ENCODE data around the gene DKKL1. TPM values are rescaled to one million over a fixed set of nuclear protein-coding genes. Genes with fewer than 3 reads are reported as not detected.
"Not testable (repeated sequence)": the region's sequence is repeated elsewhere in the genome, so short reads cannot be mapped to it uniquely, and the experiment has no call there.

Gene DKKL1
- polyA plus RNA-seq, 1 donor from 2014 or later: 2.8 TPM

DNA sequence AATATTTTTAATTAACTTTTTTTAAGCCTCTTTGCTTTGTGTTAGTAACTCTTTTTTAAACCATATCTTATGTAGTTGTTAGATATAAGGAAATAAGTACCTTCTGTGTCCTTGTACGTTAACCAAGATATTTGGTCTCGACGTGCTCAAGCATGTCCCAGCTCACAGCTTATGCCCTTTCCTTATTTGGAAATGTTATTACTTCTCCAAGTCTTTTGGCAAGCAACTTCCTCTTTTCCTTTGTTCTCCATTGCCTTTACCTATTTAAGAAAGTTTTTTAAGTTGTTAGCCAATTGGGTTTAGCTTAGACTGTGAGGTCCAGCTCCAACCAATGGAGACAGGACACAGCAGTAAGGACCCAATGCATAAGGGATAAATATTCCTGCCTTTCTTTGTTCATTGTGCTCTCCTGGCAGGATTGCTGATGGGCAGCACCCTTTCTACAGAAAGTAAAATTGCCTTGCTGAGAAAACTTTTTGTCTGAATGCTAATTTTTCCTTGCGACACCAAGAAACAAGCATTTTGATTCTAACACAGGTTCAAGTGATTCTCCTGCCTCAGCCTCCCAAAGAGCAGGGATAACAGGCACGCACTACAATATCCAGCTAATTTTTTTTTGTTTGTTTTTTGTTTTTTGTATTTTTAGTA, 5.2 kb downstream of the DKKL1 start:
- Histone ChIP-seq H3K4me3 (ENCODE audit: low read length) (no peak overlapping the region), H3K9me3 (ENCODE audit: low read length) (no peaks in the 10 kb centered on the region), H3K36me3 (ENCODE audit: insufficient read depth, low read length) (no peaks in the 10 kb centered on the region), H3K9ac (ENCODE audit: low read length) (no peak overlapping the region), H3F3A (ENCODE audit: insufficient read depth, low read length, poor library complexity, severe bottlenecking) (no peaks in the 10 kb centered on the region), H3K4me2 (ENCODE audit: low read length) (no peak overlapping the region), H4K20me1 (ENCODE audit: insufficient read depth) (no peaks in the 10 kb centered on the region), H3K9me2 (ENCODE audit: insufficient read depth, low read length) (no peaks in the 10 kb centered on the region), H3K27ac (ENCODE audit: low read length) (no peak overlapping the region), H3K79me2 (replicated peaks; ENCODE audit: insufficient read depth, low read length) (peaks cover 3% of the 10 kb centered on the region), H3K27me3 (ENCODE audit: insufficient read depth, low read depth, low read length) (no peaks in the 10 kb centered on the region), H2AFZ (ENCODE audit: low read depth, low read length) (no peak overlapping the region)
- TF ChIP-seq, protein P1, sequence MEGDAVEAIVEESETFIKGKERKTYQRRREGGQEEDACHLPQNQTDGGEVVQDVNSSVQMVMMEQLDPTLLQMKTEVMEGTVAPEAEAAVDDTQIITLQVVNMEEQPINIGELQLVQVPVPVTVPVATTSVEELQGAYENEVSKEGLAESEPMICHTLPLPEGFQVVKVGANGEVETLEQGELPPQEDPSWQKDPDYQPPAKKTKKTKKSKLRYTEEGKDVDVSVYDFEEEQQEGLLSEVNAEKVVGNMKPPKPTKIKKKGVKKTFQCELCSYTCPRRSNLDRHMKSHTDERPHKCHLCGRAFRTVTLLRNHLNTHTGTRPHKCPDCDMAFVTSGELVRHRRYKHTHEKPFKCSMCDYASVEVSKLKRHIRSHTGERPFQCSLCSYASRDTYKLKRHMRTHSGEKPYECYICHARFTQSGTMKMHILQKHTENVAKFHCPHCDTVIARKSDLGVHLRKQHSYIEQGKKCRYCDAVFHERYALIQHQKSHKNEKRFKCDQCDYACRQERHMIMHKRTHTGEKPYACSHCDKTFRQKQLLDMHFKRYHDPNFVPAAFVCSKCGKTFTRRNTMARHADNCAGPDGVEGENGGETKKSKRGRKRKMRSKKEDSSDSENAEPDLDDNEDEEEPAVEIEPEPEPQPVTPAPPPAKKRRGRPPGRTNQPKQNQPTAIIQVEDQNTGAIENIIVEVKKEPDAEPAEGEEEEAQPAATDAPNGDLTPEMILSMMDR (IDR thresholded peaks at IDR 0.05; ENCODE audit: poor library complexity, severe bottlenecking): no peak
- no peak for TF ChIP-seq SMC3 (conservative IDR thresholded peaks at IDR 0.05; ENCODE audit: poor library complexity)
- no peak for TF ChIP-seq EP300 (conservative IDR thresholded peaks at IDR 0.05; ENCODE audit: poor library complexity, severe bottlenecking)
- TF ChIP-seq, protein P2, sequence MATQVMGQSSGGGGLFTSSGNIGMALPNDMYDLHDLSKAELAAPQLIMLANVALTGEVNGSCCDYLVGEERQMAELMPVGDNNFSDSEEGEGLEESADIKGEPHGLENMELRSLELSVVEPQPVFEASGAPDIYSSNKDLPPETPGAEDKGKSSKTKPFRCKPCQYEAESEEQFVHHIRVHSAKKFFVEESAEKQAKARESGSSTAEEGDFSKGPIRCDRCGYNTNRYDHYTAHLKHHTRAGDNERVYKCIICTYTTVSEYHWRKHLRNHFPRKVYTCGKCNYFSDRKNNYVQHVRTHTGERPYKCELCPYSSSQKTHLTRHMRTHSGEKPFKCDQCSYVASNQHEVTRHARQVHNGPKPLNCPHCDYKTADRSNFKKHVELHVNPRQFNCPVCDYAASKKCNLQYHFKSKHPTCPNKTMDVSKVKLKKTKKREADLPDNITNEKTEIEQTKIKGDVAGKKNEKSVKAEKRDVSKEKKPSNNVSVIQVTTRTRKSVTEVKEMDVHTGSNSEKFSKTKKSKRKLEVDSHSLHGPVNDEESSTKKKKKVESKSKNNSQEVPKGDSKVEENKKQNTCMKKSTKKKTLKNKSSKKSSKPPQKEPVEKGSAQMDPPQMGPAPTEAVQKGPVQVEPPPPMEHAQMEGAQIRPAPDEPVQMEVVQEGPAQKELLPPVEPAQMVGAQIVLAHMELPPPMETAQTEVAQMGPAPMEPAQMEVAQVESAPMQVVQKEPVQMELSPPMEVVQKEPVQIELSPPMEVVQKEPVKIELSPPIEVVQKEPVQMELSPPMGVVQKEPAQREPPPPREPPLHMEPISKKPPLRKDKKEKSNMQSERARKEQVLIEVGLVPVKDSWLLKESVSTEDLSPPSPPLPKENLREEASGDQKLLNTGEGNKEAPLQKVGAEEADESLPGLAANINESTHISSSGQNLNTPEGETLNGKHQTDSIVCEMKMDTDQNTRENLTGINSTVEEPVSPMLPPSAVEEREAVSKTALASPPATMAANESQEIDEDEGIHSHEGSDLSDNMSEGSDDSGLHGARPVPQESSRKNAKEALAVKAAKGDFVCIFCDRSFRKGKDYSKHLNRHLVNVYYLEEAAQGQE (IDR thresholded peaks at IDR 0.05; ENCODE audit: borderline replicate concordance): no peak

DNA sequence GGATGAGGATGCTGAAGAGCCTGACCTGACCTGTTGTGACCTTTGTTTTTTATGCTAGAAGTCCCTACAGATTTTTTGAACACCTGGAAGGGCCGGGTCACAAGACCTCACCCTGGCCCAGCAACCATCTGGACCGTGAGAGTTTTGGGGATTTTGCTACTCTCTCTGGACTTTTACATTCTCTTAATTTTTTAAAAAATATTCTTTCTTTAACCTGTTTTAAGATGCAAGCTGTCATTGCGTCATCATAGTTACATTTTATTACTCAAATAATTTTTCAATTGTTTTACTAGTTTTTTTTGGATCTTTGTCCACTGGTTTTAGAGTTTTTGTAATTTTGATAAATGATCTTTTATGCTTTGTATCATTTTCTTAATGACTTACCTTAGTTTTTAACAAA, 7.5 kb downstream of the DKKL1 start:
- Histone ChIP-seq H3K9ac (ENCODE audit: low read length) (no peak overlapping the region), H3F3A (ENCODE audit: insufficient read depth, low read length, poor library complexity, severe bottlenecking) (no peaks in the 10 kb centered on the region), H3K4me2 (ENCODE audit: low read length) (no peak overlapping the region), H3K79me2 (replicated peaks; ENCODE audit: insufficient read depth, low read length) (no peaks in the 10 kb centered on the region), H4K20me1 (ENCODE audit: insufficient read depth) (no peaks in the 10 kb centered on the region), H3K9me2 (ENCODE audit: insufficient read depth, low read length) (no peaks in the 10 kb centered on the region), H3K9me3 (ENCODE audit: low read length) (no peaks in the 10 kb centered on the region), H2AFZ (ENCODE audit: low read depth, low read length) (no peak overlapping the region), H3K27me3 (ENCODE audit: insufficient read depth, low read depth, low read length) (no peaks in the 10 kb centered on the region), H3K27ac (ENCODE audit: low read length) (no peak overlapping the region), H3K4me3 (ENCODE audit: low read length) (no peak overlapping the region), H3K36me3 (ENCODE audit: insufficient read depth, low read length) (no peaks in the 10 kb centered on the region)
- TF ChIP-seq POLR2AphosphoS5 (IDR thresholded peaks at IDR 0.05): no peak
- TF ChIP-seq SMC3 (conservative IDR thresholded peaks at IDR 0.05; ENCODE audit: poor library complexity): no peak
- TF ChIP-seq TAF1 (IDR thresholded peaks at IDR 0.05; ENCODE audit: low read depth): no peak
- TF ChIP-seq EZH2 (IDR thresholded peaks at IDR 0.05; ENCODE audit: borderline replicate concordance, insufficient read depth, low read length, poor library complexity, severe bottlenecking): no peak
- no peak for TF ChIP-seq MXI1 (conservative IDR thresholded peaks at IDR 0.05; ENCODE audit: poor library complexity, severe bottlenecking)
- no peak for TF ChIP-seq EP300 (conservative IDR thresholded peaks at IDR 0.05; ENCODE audit: poor library complexity, severe bottlenecking)
- TF ChIP-seq RAD21 (conservative IDR thresholded peaks at IDR 0.05): no peak
- TF ChIP-seq, protein P1 (IDR thresholded peaks at IDR 0.05; ENCODE audit: poor library complexity, severe bottlenecking): no peak
- TF ChIP-seq, protein P2 (IDR thresholded peaks at IDR 0.05; ENCODE audit: borderline replicate concordance): no peak

DNA sequence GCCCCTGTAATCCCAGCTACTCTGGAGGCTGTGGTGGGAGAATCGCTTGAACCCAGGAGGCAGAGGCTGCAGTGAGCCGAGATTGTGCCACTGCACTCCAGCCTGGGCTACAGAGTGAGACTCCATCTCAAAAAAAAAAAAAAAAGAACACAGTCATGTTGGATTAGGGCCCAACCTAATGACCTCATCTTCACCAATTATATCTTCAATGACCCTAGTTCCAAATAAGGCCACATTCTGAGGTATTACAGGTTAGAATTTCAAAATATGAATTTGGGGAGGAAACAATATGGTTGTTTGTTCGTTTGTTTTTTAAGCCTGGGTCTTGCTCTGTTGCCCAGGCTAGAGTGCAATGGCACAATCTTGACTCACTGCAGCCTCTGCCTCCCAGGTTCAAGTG, 9.5 kb downstream of the DKKL1 start:
- not testable (repeated sequence) for H3K79me2 ChIP-seq (replicated peaks; ENCODE audit: insufficient read depth, low read length); H3K4me3 ChIP-seq (ENCODE audit: low read length); H3K36me3 ChIP-seq (ENCODE audit: insufficient read depth, low read length); H3F3A ChIP-seq (ENCODE audit: insufficient read depth, low read length, poor library complexity, severe bottlenecking); H3K9me3 ChIP-seq (ENCODE audit: low read length); H3K27ac ChIP-seq (ENCODE audit: low read length); H4K20me1 ChIP-seq (ENCODE audit: insufficient read depth); H3K4me2 ChIP-seq (ENCODE audit: low read length); H3K27me3 ChIP-seq (ENCODE audit: insufficient read depth, low read depth, low read length); H3K9ac ChIP-seq (ENCODE audit: low read length); H2AFZ ChIP-seq (ENCODE audit: low read depth, low read length); H3K9me2 ChIP-seq (ENCODE audit: insufficient read depth, low read length)
